GM18499 (cell line): Measurements from ENCODE around the gene MYMK.
"Not testable (repeated sequence)": the region's sequence is repeated elsewhere in the genome, so short reads cannot be mapped to it uniquely, and the experiment has no call there.

Source experiments
- ATAC-seq: cut with Tn5 transposase; IDR thresholded peaks from one replicate; pipeline ENCODE4 v1.9.1; 2021; ENCODE audit warnings: moderate number of reproducible peaks; ENCODE audit not compliant: insufficient read depth, unreplicated experiment

MYMK gene

GRCh38 chr9:133524679-133525228 lies at the start of gene MYMK:
MYMK (minus strand) TSS chr9:133524959; CDS start chr9:133524844, 115 bp downstream.
- ATAC-seq: no peak

GRCh38 chr9:133573791-133574515 lies 49.2 kb upstream of the MYMK start:
- ATAC-seq: no peak

GRCh38 chr9:133572821-133573361 lies 48.1 kb upstream of the MYMK start:
- no peak for ATAC-seq

DNA sequence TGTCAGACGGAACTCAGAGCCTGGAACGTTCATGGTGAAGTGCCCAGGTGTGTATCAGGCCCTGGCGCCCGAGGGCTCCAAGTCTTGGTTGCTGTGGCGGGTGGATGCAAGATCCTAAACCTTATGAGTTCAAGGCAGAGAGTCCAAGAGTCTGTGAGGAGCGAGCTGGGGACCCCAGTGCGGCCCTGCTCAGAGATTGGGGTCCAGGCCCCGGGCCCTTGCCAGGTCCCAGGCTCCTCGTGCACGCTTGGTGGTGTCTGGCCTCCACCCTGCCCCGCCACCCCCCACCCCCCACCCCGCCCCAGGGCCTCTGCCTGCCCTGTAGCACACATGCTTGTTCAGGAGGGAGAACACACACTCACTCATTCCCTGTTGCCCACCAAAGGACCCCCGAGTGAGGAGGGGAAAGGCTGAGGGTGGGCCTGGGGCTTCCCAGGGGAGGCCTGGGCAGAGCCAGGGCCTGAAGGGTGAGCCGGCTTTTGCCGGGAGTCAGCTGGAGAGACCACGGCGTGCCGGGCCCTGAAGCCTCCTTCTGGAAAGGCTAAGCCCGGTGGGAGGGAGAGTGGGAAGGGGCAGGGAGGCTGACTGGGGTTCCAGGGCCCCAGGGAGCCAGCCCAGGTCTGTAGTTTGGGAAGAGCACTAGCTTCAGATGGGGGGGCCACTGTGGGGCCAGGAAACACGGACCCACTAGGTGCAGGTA lies 47.3 kb upstream of the MYMK start:
- no peak for ATAC-seq

DNA sequence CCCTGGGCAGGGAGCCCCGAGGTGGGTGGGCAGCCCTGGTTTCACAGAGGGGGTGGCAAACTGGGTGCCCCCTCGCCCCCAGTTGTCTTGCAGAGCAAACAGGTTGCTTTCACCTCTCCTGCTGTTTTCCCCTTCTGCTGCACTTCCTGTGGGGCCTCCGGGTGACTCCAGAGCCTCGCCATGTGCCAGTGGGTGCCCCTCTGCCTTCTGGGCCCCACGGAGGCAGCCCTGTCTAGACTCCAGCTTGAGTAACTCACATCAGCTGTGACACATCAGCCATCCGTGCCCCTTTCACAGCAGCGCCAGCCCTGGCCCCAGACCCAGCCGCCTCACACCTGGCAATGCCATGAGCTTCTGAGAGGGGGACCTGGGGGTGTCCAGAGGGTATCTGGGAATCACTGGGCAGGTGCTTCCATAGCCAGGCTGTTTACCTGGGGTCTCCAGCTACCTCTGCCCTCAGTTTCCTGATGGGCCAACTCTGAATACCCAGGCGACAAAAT lies 46.7 kb upstream of the MYMK start:
- ATAC-seq: no peak

- no peak for ATAC-seq
Observed at GRCh38 chr9:133570691-133571080, 45.9 kb upstream of the MYMK start.

- ATAC-seq: no peak
Observed at GRCh38 chr9:133569891-133570690, 45.3 kb upstream of the MYMK start.

- no peak for ATAC-seq
Observed at GRCh38 chr9:133569121-133569785, 44.5 kb upstream of the MYMK start.

DNA sequence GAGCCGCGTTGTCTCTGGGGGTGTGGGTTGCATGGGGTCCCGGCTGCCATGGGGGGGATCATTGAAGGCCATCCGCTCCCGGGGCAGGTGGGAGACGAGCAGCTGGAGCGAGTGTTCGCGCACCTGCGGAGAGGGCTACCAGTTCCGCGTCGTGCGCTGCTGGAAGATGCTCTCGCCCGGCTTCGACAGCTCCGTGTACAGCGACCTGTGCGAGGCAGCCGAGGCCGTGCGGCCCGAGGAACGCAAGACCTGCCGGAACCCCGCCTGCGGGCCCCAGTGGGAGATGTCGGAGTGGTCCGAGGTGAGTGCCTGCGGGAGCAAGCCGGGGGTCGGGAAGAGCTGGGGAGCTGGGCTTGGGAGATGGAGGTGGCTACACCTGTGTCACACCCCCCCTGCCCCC lies 43.4 kb upstream of the MYMK start:
- ATAC-seq: no peak

DNA sequence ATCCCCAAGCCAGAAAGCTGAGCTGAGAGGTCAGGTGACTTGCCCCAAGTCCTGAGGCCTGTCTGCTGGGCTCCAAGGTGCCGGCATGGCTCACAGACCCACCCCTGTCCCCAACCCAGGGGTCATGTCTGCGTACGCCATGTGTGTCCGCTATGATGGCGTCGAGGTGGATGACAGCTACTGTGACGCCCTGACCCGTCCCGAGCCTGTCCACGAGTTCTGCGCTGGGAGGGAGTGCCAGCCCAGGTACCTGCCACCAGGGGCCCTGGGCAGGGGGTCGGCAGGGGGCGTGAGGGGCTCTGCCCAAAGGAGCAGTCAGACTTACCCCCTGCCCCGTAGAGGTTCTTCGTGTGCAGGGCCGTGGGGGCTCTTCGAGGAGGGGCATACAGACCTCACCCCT lies 42.1 kb upstream of the MYMK start:
- ATAC-seq: no peak

DNA sequence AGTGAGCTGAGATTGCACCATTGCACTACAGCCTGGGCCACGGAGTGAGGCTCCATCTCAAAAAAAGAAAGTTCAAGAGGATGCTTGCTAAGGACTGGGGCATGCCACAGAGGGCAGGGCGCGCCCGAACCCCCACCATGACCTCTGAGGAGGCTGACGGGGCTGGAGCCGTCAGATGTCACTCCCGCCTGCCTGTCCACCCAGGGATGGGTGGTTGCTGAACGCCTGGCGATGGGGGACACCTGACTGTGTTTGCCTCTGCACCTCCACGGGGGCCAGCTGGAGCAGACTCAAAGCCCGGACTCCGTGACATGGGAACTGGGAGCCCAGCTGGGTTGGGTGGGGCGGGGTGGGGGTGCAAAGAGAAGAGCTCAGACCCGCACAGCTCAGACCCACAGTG lies 41.6 kb upstream of the MYMK start:
- ATAC-seq: no peak

GRCh38 chr9:133564451-133565116 lies 39.8 kb upstream of the MYMK start:
- no peak for ATAC-seq

- not testable (repeated sequence) for ATAC-seq
Observed at GRCh38 chr9:133563814-133564213, 39.1 kb upstream of the MYMK start.

GRCh38 chr9:133563291-133563796 lies 38.6 kb upstream of the MYMK start:
- ATAC-seq: no peak

- no peak for ATAC-seq
Observed at GRCh38 chr9:133562611-133563290, 38.0 kb upstream of the MYMK start.

GRCh38 chr9:133561976-133562554 lies 37.3 kb upstream of the MYMK start:
- ATAC-seq: no peak

DNA sequence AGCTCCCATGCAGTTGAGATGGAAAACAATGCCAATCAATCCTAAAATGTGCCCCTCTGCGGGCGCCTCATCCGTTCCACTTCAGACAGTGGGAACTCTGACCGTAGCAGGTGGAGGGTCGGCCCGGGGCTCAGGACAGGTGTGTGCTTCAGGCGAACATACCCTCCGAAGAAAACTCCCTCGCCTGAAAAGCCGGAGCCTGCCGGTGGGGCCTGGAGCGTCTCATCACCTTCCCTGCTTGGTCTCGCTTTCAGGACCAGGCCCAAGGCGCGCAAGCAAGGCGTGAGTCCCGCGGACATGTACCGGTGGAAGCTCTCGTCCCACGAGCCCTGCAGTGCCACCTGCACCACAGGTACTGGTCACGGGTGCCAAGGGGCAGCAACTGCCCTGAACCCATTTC lies 36.2 kb upstream of the MYMK start:
- ATAC-seq: no peak

- no peak for ATAC-seq
Observed at GRCh38 chr9:133560311-133560710, 35.6 kb upstream of the MYMK start.
